22Rv1 (cell line): ENCODE measurements around the gene CELSR3.

Experiments used
- CTCF ChIP-seq: fragments of 450-650 bp; IDR thresholded peaks from 2 replicates; pipeline ENCODE4 v1.5.1; 2017; ENCODE audit warnings: mild to moderate bottlenecking
- ZFX ChIP-seq: fragments of 450-650 bp; IDR thresholded peaks from 2 replicates; pipeline ENCODE4 v1.6.1; 2017; ENCODE audit warnings: antibody characterized with exemption, borderline replicate concordance

- no peak for TF ChIP-seq CTCF
- no peak for TF ChIP-seq ZFX
Observed at GRCh38 chr3:48637305-48637704, 25.4 kb downstream of the CELSR3 start.
